HCT116 (cell line): ENCODE results near the gene NETO1. TPM values are rescaled to one million over a fixed set of nuclear protein-coding genes. Genes with fewer than 3 reads are reported as not detected.

Experiments used
- ATAC-seq: fragments of 200-7000 bp; cut with Tn5 transposase; 2 replicates; pipeline ENCODE4 v1.9.1; 2020; ENCODE audit warnings: mild to moderate bottlenecking, moderate library complexity
- BruUV-seq: library from RNA; stranded (reverse); fragments of 400-500 nt; replicated peaks from 2 replicates; lab custom pipeline; 2021; lab: Mats Ljungman, UMichigan
- CTCF ChIA-PET: fragments of 300-600 bp; sonication (Branson Sonifier 250); formaldehyde crosslinking; loops from one replicate; lab custom pipeline; 2021; ENCODE audit warnings: antibody characterized with exemption; lab: Charles Lee
- POLR2A ChIA-PET: fragments of 300-600, 350-600 bp; sonication (Branson Sonifier 250); formaldehyde crosslinking; loops from one replicate; lab custom pipeline; 2021; ENCODE audit warnings: antibody characterized with exemption; lab: Charles Lee
- RAD21 ChIA-PET, 2 experiments: fragments of 300-600 bp; sonication (Branson Sonifier 250); formaldehyde crosslinking; loops; one replicate each; lab custom pipeline; 2023; ENCODE audit warnings: low total read pairs in 2 of 2; ENCODE audit not compliant: uncharacterized antibody in 2 of 2, unreplicated experiment in 2 of 2, low non-redundant PET in 1 of 2; lab: Charles Lee
- DNase-seq: peaks from one replicate; pipeline ENCODE4 v3.0.0-alpha.2; 2010; ENCODE audit warnings: low read depth, low spot score
- H2AFZ ChIP-seq: fragments of 200-600 bp; shearing (Covaris generic), sonication (generic); 2 replicates; pipeline ENCODE4 v1.6.1; 2017; ENCODE audit warnings: low read depth, mixed run types, mixed read lengths, antibody characterized with exemption, low read length; ENCODE audit not compliant: poor library complexity, severe bottlenecking
- H3K27ac ChIP-seq: 2 replicates; pipeline ENCODE4 v1.5.1; 2012; ENCODE audit warnings: low read depth, low read length
- H3K27me3 ChIP-seq: fragments of 200-600 bp; sonication (generic); 2 replicates; pipeline ENCODE4 v1.6.1; 2016; ENCODE audit warnings: mixed run types, low read length, mixed read lengths; ENCODE audit not compliant: insufficient read depth
- H3K36me3 ChIP-seq, 2 experiments: fragments of 200-500 bp in 1 of 2; fragments of 200-600 bp in 1 of 2; sonication (Bioruptor generic) in 1 of 2; sonication (generic) in 1 of 2; 2 replicates each; pipeline versions ENCODE4 v1.5.1 to v1.6.1; 2014 to 2016; ENCODE audit warnings: low read length in 2 of 2, inconsistent platforms in 1 of 2, mixed read lengths in 1 of 2, mixed run types in 1 of 2; ENCODE audit not compliant: insufficient read depth in 2 of 2, control insufficient read depth in 1 of 2
- H3K4me1 ChIP-seq, 2 experiments: fragments of 200-600 bp in 1 of 2; sonication (generic) in 1 of 2; 2 replicates each; pipeline versions ENCODE4 v1.5.1 to v1.6.1; 2012 to 2017; ENCODE audit warnings: low read length in 2 of 2, inconsistent platforms in 1 of 2, mild to moderate bottlenecking in 1 of 2, mixed read lengths in 1 of 2, mixed run types in 1 of 2, moderate library complexity in 1 of 2; ENCODE audit not compliant: insufficient read depth in 2 of 2, control insufficient read depth in 1 of 2
- H3K4me2 ChIP-seq: fragments of 200-600 bp; sonication (generic); 2 replicates; pipeline ENCODE4 v1.6.1; 2017; ENCODE audit warnings: mixed run types, low read length, mixed read lengths
- H3K4me3 ChIP-seq, 2 experiments: fragments of 200-600 bp in 1 of 2; sonication (generic) in 1 of 2; replicated peaks in 1 of 2; 2 replicates each; pipeline ENCODE4 v1.5.1; 2011 to 2016; ENCODE audit warnings: low read length in 2 of 2, control low read depth in 1 of 2, low read depth in 1 of 2, mild to moderate bottlenecking in 1 of 2, mixed read lengths in 1 of 2, mixed run types in 1 of 2
- H3K79me2 ChIP-seq: fragments of 200-600 bp; sonication (generic); 2 replicates; pipeline ENCODE4 v1.6.1; 2017; ENCODE audit warnings: mild to moderate bottlenecking, mixed run types, low read length, moderate library complexity, mixed read lengths; ENCODE audit not compliant: insufficient read depth
- H3K9ac ChIP-seq: fragments of 200-600 bp; sonication (generic); 2 replicates; pipeline ENCODE4 v1.6.1; 2016; ENCODE audit warnings: low read length, mixed read lengths
- H3K9me2 ChIP-seq: fragments of 200-600 bp; sonication (generic), shearing (Covaris generic); 2 replicates; pipeline ENCODE4 v1.6.1; 2017; ENCODE audit warnings: mixed run types, mild to moderate bottlenecking, moderate library complexity; ENCODE audit not compliant: insufficient read depth
- H3K9me3 ChIP-seq, 2 experiments: fragments of 200-500 bp in 1 of 2; fragments of 200-600 bp in 1 of 2; sonication (Bioruptor generic) in 1 of 2; sonication (generic) in 1 of 2; 2 replicates each; pipeline ENCODE4 v1.6.1; 2014 to 2017; ENCODE audit warnings: low read length in 2 of 2, mixed read lengths in 2 of 2, inconsistent platforms in 1 of 2, low read depth in 1 of 2, mild to moderate bottlenecking in 1 of 2, mixed run types in 1 of 2, moderate library complexity in 1 of 2; ENCODE audit not compliant: control insufficient read depth in 1 of 2, insufficient read depth in 1 of 2
- H4K20me1 ChIP-seq: fragments of 200-600 bp; sonication (generic), shearing (Covaris generic); 2 replicates; pipeline ENCODE4 v1.6.1; 2017; ENCODE audit warnings: mixed run types, mild to moderate bottlenecking, moderate library complexity; ENCODE audit not compliant: insufficient read depth
- CBX3 ChIP-seq: IDR thresholded peaks from 2 replicates; pipeline ENCODE4 v1.6.1; 2012; ENCODE audit warnings: low read depth
- EGR1 ChIP-seq: IDR thresholded peaks from 2 replicates; pipeline ENCODE4 v1.6.1; 2012; ENCODE audit warnings: low read depth
- EZH2 ChIP-seq: fragments of 200-600 bp; sonication (generic); IDR thresholded peaks from 2 replicates; pipeline ENCODE4 v1.6.1; 2017; ENCODE audit warnings: antibody characterized with exemption, mixed run types
- MAX ChIP-seq: IDR thresholded peaks from 2 replicates; pipeline ENCODE4 v1.6.1; 2012
- REST ChIP-seq: IDR thresholded peaks from 2 replicates; pipeline ENCODE4 v1.6.1; 2012; ENCODE audit warnings: low read depth
- SRF ChIP-seq: IDR thresholded peaks from 2 replicates; pipeline ENCODE4 v1.6.1; 2012; ENCODE audit warnings: low read depth
- ZNF274 ChIP-seq: fragments of 200-500 bp; sonication (Bioruptor generic); IDR thresholded peaks from 2 replicates; pipeline ENCODE4 v1.6.1; 2014; ENCODE audit warnings: mild to moderate bottlenecking, low read depth, low read length, inconsistent platforms
- intact Hi-C: fragments of 100-400 bp; cut with micrococcal nuclease; formaldehyde crosslinking; loops from 2 replicates; pipeline ENCODE4 v1.10.0; 2022
- total RNA-seq: library from RNA; stranded (reverse); gene quantifications from one replicate; pipeline ENCODE4 v1.2.1, GENCODE V29; 2021; ENCODE audit not compliant: unreplicated experiment
- TF ChIP-seq, protein P1 (sequence below): IDR thresholded peaks from 2 replicates; pipeline ENCODE4 v1.6.1; 2011; ENCODE audit warnings: mild to moderate bottlenecking, low read length, moderate library complexity; ENCODE audit not compliant: insufficient replicate concordance; ENCODE audit errors: extremely low read depth

NETO1 gene
- total RNA-seq, 1 experiment from 2014 or later = not detected

- no TSS peak for BruUV-seq
- Histone ChIP-seq H3K4me1 (no peaks in the 10 kb centered on the region), H3K79me2 (no peaks in the 10 kb centered on the region), H2AFZ (no peak overlapping the region), H3K27ac (no peak overlapping the region), H3K4me2 (no peak overlapping the region), H4K20me1 (no peaks in the 10 kb centered on the region), H3K27me3 (no peaks in the 10 kb centered on the region), H3K4me3 (no peak overlapping the region), H3K9ac (no peak overlapping the region), H3K9me3 (peaks cover 9 to 13% of the 10 kb centered on the region in 2 experiments; a peak in 2 of 4 replicates), H3K36me3 (no peaks in the 10 kb centered on the region), H3K9me2 (no peaks in the 10 kb centered on the region)
- no peak for ATAC-seq
- TF ChIP-seq ZNF274 (no peak), SRF (no peak), CBX3 (no peak), EZH2 (no peak), EGR1 (no peak), REST (no peak), MAX (no peak)
- TF ChIP-seq, protein P1, sequence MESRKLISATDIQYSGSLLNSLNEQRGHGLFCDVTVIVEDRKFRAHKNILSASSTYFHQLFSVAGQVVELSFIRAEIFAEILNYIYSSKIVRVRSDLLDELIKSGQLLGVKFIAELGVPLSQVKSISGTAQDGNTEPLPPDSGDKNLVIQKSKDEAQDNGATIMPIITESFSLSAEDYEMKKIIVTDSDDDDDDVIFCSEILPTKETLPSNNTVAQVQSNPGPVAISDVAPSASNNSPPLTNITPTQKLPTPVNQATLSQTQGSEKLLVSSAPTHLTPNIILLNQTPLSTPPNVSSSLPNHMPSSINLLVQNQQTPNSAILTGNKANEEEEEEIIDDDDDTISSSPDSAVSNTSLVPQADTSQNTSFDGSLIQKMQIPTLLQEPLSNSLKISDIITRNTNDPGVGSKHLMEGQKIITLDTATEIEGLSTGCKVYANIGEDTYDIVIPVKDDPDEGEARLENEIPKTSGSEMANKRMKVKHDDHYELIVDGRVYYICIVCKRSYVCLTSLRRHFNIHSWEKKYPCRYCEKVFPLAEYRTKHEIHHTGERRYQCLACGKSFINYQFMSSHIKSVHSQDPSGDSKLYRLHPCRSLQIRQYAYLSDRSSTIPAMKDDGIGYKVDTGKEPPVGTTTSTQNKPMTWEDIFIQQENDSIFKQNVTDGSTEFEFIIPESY = no peak
- no peak for DNase-seq
- ChIA-PET CTCF (no interaction called here), POLR2A (no interaction called here), RAD21 (no interaction called here)
- intact Hi-C loops = no loop called here
Measured at GRCh38 chr18:72823345-72823744, 44.4 kb downstream of the NETO1 start.
